OCI-LY7 (cell line): ENCODE results near the gene AGBL1.

Experiments
- EZH2phosphoT487 ChIP-seq: fragments of 200-600 bp; sonication (generic); IDR thresholded peaks from 2 replicates; pipeline ENCODE4 v1.6.1; 2018; ENCODE audit warnings: low read depth, borderline replicate concordance, mild to moderate bottlenecking, mixed run types, antibody characterized with exemption, low read length, moderate library complexity, mixed read lengths
- TF ChIP-seq, protein P1 (sequence below): fragments of 200-600 bp; sonication (generic); conservative IDR thresholded peaks from 2 replicates; pipeline ENCODE4 v1.5.1; 2014; ENCODE audit warnings: mild to moderate bottlenecking, antibody characterized with exemption, low read length, moderate library complexity, mixed read lengths

DNA sequence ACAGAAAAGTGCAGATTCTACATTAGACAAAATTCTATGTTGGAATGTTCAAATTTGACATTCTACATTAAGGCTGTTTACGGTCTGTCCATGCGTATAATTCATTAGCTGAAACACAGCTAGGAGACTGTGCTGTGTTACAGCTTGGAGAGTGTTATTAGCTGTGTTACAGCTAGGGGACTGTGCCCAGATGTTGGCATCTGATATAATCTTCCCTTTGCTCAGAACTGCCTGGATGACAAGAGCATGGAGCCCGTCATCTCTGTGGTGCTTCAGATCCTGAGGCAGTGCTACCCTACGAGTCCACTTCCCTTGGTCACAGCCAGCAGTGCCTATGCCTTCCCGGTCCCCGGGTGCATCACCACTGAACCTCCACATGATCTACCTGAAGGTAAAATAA, 177.0 kb downstream of the AGBL1 start:
- TF ChIP-seq, protein P1, sequence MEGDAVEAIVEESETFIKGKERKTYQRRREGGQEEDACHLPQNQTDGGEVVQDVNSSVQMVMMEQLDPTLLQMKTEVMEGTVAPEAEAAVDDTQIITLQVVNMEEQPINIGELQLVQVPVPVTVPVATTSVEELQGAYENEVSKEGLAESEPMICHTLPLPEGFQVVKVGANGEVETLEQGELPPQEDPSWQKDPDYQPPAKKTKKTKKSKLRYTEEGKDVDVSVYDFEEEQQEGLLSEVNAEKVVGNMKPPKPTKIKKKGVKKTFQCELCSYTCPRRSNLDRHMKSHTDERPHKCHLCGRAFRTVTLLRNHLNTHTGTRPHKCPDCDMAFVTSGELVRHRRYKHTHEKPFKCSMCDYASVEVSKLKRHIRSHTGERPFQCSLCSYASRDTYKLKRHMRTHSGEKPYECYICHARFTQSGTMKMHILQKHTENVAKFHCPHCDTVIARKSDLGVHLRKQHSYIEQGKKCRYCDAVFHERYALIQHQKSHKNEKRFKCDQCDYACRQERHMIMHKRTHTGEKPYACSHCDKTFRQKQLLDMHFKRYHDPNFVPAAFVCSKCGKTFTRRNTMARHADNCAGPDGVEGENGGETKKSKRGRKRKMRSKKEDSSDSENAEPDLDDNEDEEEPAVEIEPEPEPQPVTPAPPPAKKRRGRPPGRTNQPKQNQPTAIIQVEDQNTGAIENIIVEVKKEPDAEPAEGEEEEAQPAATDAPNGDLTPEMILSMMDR: no peak
- TF ChIP-seq EZH2phosphoT487: no peak
